B cell (primary cell): ENCODE results near the gene CRYBG2. TPM values are rescaled to one million over a fixed set of nuclear protein-coding genes. Genes with fewer than 3 reads are reported as not detected.

ENCODE experiments used
- ATAC-seq: fragments of 200-7000 bp; cut with Tn5 transposase; one replicate; pipeline ENCODE4 v1.10.0; 2021; ENCODE audit warnings: low read depth, mild to moderate bottlenecking, moderate number of reproducible peaks, moderate library complexity
- CTCF ChIA-PET: fragments of 350-600 bp; sonication (Branson Sonifier 250); formaldehyde crosslinking; loops from one replicate; lab custom pipeline; 2021; ENCODE audit warnings: antibody characterized with exemption, inconsistent platforms; lab: Charles Lee
- POLR2A ChIA-PET: fragments of 350-600 bp; sonication (Branson Sonifier 250); formaldehyde crosslinking; loops from one replicate; lab custom pipeline; 2021; ENCODE audit warnings: antibody characterized with exemption; lab: Charles Lee
- DNase-seq: peaks from one replicate; pipeline ENCODE4 v3.0.0; 2013
- H2AFZ ChIP-seq: 2 replicates; pipeline ENCODE4 v1.6.1; 2012; ENCODE audit warnings: mild to moderate bottlenecking, low read depth, low read length; ENCODE audit not compliant: insufficient read depth, poor library complexity, severe bottlenecking
- H3K27ac ChIP-seq, 2 donors: 1 replicate in 1 of 2; 2 replicates in 1 of 2; pipeline ENCODE4 v1.5.1; 2012 to 2013; ENCODE audit warnings: low read length in 2 of 2, mild to moderate bottlenecking in 2 of 2, moderate library complexity in 1 of 2
- H3K27me3 ChIP-seq, 4 experiments: fragments of 200-600 bp in 1 of 4; sonication (generic) in 1 of 4; replicated peaks in 1 of 4; 1 replicate in 2 of 4; 2 replicates in 2 of 4; pipeline versions ENCODE4 v1.6.1 to v1.7.0; 2013 to 2016; ENCODE audit warnings: low read length in 3 of 4, mild to moderate bottlenecking in 2 of 4, mixed read lengths in 1 of 4, moderate library complexity in 1 of 4; ENCODE audit not compliant: insufficient read depth in 4 of 4, control insufficient read depth in 3 of 4; ENCODE audit errors: control extremely low read depth in 1 of 4
- H3K36me3 ChIP-seq, 2 experiments: replicated peaks in 1 of 2; 1 replicate in 1 of 2; 2 replicates in 1 of 2; pipeline versions ENCODE4 v1.6.1 to v1.7.1; 2013; ENCODE audit warnings: low read length in 1 of 2; ENCODE audit not compliant: insufficient read depth in 2 of 2, control insufficient read depth in 1 of 2; ENCODE audit errors: control extremely low read depth in 1 of 2, extremely low read depth in 1 of 2
- H3K4me1 ChIP-seq, 2 donors: fragments of 200-600 bp in 1 of 2; sonication (generic) in 1 of 2; 1 replicate in 1 of 2; 2 replicates in 1 of 2; pipeline versions ENCODE4 v1.5.1 to v1.6.1; 2013 to 2017; ENCODE audit warnings: low read length in 2 of 2; ENCODE audit not compliant: control insufficient read depth in 2 of 2, insufficient read depth in 2 of 2
- H3K4me2 ChIP-seq: replicated peaks from 2 replicates; pipeline ENCODE3; 2012; ENCODE audit warnings: mild to moderate bottlenecking, low read depth, low read length; ENCODE audit not compliant: poor library complexity, severe bottlenecking
- H3K4me3 ChIP-seq, 5 experiments: fragments of 200-600 bp in 1 of 5; sonication (generic) in 1 of 5; 1 replicate in 3 of 5; 2 replicates in 2 of 5; pipeline versions ENCODE4 v1.5.1 to v1.7.0; 2011 to 2016; ENCODE audit warnings: low read length in 4 of 5, mild to moderate bottlenecking in 4 of 5, low read depth in 2 of 5, control low read depth in 1 of 5, moderate library complexity in 1 of 5; ENCODE audit not compliant: insufficient read depth in 1 of 5; ENCODE audit errors: control extremely low read depth in 1 of 5, extremely low read depth in 1 of 5
- H3K79me2 ChIP-seq: fragments of 200-600 bp; sonication (generic); one replicate; pipeline ENCODE4 v1.6.0; 2016; ENCODE audit warnings: low read length; ENCODE audit not compliant: control insufficient read depth, insufficient read depth
- H3K9ac ChIP-seq: fragments of 200-600 bp; sonication (generic); 2 replicates; pipeline ENCODE4 v1.6.1; 2017; ENCODE audit warnings: mild to moderate bottlenecking, low read length, moderate library complexity
- H3K9me3 ChIP-seq, 3 donors: one replicate each; pipeline versions ENCODE4 v1.6.1 to v1.7.1; 2013; ENCODE audit warnings: low read length in 2 of 3; ENCODE audit not compliant: control insufficient read depth in 2 of 3, insufficient read depth in 1 of 3; ENCODE audit errors: control extremely low read depth in 1 of 3
- H4K20me1 ChIP-seq: 2 replicates; pipeline ENCODE4 v1.6.0; 2012; ENCODE audit warnings: mild to moderate bottlenecking, low read length; ENCODE audit not compliant: insufficient read depth, control insufficient read depth, poor library complexity, severe bottlenecking
- H3K27ac Mint-ChIP-seq: one replicate; pipeline ENCODE4 v1.8.0; 2021; ENCODE audit warnings: mixed read lengths
- H3K27me3 Mint-ChIP-seq: one replicate; pipeline ENCODE4 v1.8.0; 2021; ENCODE audit warnings: mixed read lengths
- H3K4me1 Mint-ChIP-seq: one replicate; pipeline ENCODE4 v1.8.0; 2021; ENCODE audit warnings: mixed read lengths
- H3K4me3 Mint-ChIP-seq: one replicate; pipeline ENCODE4 v1.8.0; 2021; ENCODE audit warnings: mixed read lengths
- H3K9me3 Mint-ChIP-seq: one replicate; pipeline ENCODE4 v1.8.0; 2022; ENCODE audit warnings: mixed read lengths; ENCODE audit not compliant: insufficient read depth
- CTCF ChIP-seq: fragments of 200-600 bp; IDR thresholded peaks from one replicate; pipeline ENCODE4 v1.8.0; 2022; ENCODE audit warnings: antibody characterized with exemption, mild to moderate bottlenecking
- EZH2 ChIP-seq: IDR thresholded peaks from 2 replicates; pipeline ENCODE4 v1.6.1; 2012; ENCODE audit warnings: borderline replicate concordance, low read depth, mild to moderate bottlenecking, moderate library complexity, low read length; ENCODE audit not compliant: insufficient read depth, poor library complexity, severe bottlenecking
- WGBS: methylation state at CpG from one replicate; pipeline ENCODE4 v1.1.5; 2013; ENCODE audit warnings: missing lambda C conversion rate; ENCODE audit not compliant: insufficient coverage; 5-methylcytosine and 5-hydroxymethylcytosine counted together
- intact Hi-C: fragments of 100-400 bp; cut with micrococcal nuclease; formaldehyde crosslinking; loops from one replicate; pipeline ENCODE4 v1.10.0; 2022
- polyA plus RNA-seq: library from polyadenylated mRNA; depleted of rRNA; stranded (reverse); fragments of >200 nt; gene quantifications from 2 replicates; pipeline ENCODE4 v1.2.3, GENCODE V29; 2012
- total RNA-seq, 2 donors: library from RNA; stranded (reverse); fragments of 120-200 nt in 1 of 2; gene quantifications; 1 replicate in 1 of 2; 2 replicates in 1 of 2; pipeline versions ENCODE4 v1.2.3 to v1.2.4, GENCODE V29; 2013 to 2022

CRYBG2 gene
- total and polyA plus RNA-seq, 2 donors (not counting 1 experiment from before 2014, with no cell fraction given): 3.3 to 5.3 TPM

DNA sequence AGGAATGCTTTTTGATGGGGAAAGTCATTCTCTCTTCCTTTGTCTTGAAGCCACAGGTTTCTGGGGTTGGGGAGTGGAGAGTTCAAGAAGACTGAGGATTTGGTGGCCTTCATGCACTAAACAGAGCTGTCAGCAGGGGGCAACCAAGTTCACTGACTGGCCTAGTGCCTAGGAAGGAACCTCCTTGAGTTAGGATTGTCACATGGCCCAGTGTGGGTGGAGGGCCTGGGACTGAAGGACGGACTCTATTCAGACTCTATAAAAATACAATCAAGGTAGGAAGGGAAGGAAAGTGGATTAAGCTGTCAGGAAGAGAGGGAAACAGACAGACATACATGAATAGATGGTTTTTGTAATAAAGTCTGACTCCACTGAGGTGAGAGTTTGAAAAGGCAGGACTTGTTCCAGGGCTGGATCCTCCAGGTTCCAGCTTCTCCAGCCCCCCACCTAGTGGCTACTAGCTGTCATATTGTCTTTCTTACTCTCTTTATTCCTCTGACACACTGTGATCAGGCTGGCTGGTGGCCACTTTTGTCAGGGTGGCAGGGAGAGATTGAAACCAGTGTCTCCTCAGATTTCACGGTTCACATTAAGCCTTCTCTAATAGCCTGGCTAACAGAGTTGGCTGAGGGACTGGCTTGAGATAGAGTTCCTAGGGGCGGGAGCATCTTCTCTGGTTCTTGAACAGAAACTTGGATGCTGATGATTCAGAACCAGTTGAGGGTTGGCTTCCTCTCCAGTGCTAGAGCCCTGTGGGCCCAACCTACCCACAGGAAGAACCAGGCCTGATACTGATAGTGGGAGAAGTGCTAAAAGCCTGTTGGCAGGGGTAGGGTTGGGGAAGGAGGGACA is 78.1 kb downstream of the CRYBG2 start:
- intact Hi-C loops: loop anchor here (1.0 kb wide), 6 partner anchors 8 to 145 kb away; partner anchors contain the start of gene CEP85
- Mint-ChIP-seq H3K27me3 (no peaks in the 10 kb centered on the region), H3K9me3 (no peaks in the 10 kb centered on the region), H3K27ac (peak overlapping the region; percentile 89), H3K4me1 (peaks cover 42% of the 10 kb centered on the region), H3K4me3 (peak overlapping the region; percentile 66)
- WGBS: no CpG with 5 or more reads among the region's 3 CpGs
- POLR2A ChIA-PET: interaction anchor here (1.2 to 21.9 kb wide), 4 partner anchors 9 to 1036 kb away, joined by 6 to 1239 read pairs (median 12); partner anchors contain the start of gene CD52
- TF ChIP-seq CTCF (peak; percentile 88), EZH2 (no peak)
- no peaks in the 10 kb centered on the region for H3K27me3 ChIP-seq
- peak overlapping the region; percentile 47 for H3K4me2 ChIP-seq
- peak overlapping the region; percentile 17 to 68 for H3K27ac ChIP-seq
- H3K36me3 ChIP-seq: peaks cover 0 to 21% of the 10 kb centered on the region in 2 experiments
- H3K9ac ChIP-seq: no peak overlapping the region
- peaks cover 19% of the 10 kb centered on the region for H3K79me2 ChIP-seq
- DNase-seq: peak; percentile 84
- peaks cover 9% of the 10 kb centered on the region for H4K20me1 ChIP-seq
- H2AFZ ChIP-seq: peak overlapping the region; percentile 60
- peak; percentile 45 for ATAC-seq
- no peak overlapping the region for H3K4me3 ChIP-seq
- H3K9me3 ChIP-seq: no peaks in the 10 kb centered on the region
- CTCF ChIA-PET: interaction anchor here (0.7 to 26.4 kb wide), 18 partner anchors 12 to 141 kb away, joined by 3 to 1400 read pairs (median 4); partner anchors contain the start of genes C1orf232, CD52, CEP85 and UBXN11
- H3K4me1 ChIP-seq: peaks cover 32 to 53% of the 10 kb centered on the region in 2 donors
